Muscle layer of duodenum (tissue), 2 donors: ENCODE results near the gene LEPR.

Experiments
- H3K27ac ChIP-seq: one replicate; pipeline ENCODE4 v1.7.0; 2013; ENCODE audit warnings: mild to moderate bottlenecking, low read length
- H3K27me3 ChIP-seq: one replicate; pipeline ENCODE4 v1.7.0; 2013; ENCODE audit warnings: low read depth, mild to moderate bottlenecking, control low read depth, low read length
- H3K36me3 ChIP-seq, 2 donors: one replicate each; pipeline ENCODE4 v1.7.0; 2013; ENCODE audit warnings: low read length in 2 of 2, control low read depth in 1 of 2, mild to moderate bottlenecking in 1 of 2; ENCODE audit not compliant: insufficient read depth in 2 of 2, control insufficient read depth in 1 of 2
- H3K4me1 ChIP-seq, 2 donors: one replicate each; pipeline ENCODE4 v1.7.0; 2013; ENCODE audit warnings: low read length in 2 of 2, mild to moderate bottlenecking in 2 of 2, control low read depth in 1 of 2, moderate library complexity in 1 of 2; ENCODE audit not compliant: insufficient read depth in 2 of 2, control insufficient read depth in 1 of 2
- H3K4me3 ChIP-seq, 2 donors: one replicate each; pipeline ENCODE4 v1.7.0; 2013; ENCODE audit warnings: low read length in 2 of 2, low read depth in 1 of 2, mild to moderate bottlenecking in 1 of 2
- H3K9me3 ChIP-seq, 2 donors: one replicate each; pipeline ENCODE4 v1.7.0; 2013; ENCODE audit warnings: low read length in 2 of 2, control low read depth in 1 of 2, mild to moderate bottlenecking in 1 of 2; ENCODE audit not compliant: control insufficient read depth in 1 of 2
- donor health status: healthy.

The LEPR gene

DNA sequence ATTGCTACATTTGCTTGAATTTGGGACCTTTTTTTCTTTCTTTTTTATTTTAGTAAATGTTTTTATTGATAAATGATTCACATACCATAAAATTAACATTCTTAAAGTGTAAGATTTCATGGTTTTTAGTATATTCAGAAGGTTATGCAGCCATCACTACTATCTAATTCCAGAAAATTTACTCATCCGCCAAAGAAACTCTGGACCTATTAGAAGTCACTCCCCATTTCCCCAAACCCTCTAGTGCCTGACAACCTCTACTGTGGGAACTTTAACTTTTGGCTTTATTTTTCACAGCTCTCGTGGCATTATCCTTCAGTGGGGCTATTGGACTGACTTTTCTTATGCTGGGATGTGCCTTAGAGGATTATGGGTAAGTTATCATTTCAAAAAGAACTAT, 4.5 kb downstream of the LEPR start:
- Histone ChIP-seq H3K27me3 (no peaks in the 10 kb centered on the region), H3K4me3 (no peak overlapping the region), H3K27ac (no peak overlapping the region), H3K36me3 (peaks cover 22 to 26% of the 10 kb centered on the region in 2 donors), H3K4me1 (peaks cover 0 to 13% of the 10 kb centered on the region in 2 donors), H3K9me3 (no peaks in the 10 kb centered on the region)

DNA sequence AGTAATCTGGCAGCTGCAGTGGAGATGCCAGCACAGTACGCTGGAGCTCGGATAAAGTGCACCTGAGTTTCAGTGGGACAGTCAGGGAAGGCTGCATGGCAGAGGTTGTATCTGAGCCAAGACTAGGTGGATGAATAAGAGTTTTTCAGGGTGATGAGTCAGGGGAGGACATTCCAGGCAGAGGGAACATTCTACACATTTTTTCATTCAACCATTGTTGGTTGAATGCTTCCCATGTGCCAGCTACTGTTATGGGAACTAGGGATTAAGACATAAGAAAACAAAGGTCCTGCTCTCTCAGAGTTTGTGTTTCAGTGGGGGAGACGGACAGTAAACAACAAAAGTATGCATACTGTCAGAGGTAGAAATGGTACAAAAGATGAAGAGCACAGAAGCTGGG, 5.2 kb downstream of the LEPR start:
- Histone ChIP-seq H3K4me1 (peaks cover 0 to 13% of the 10 kb centered on the region in 2 donors), H3K27me3 (no peaks in the 10 kb centered on the region), H3K36me3 (peaks cover 29 to 31% of the 10 kb centered on the region in 2 donors), H3K4me3 (no peak overlapping the region), H3K27ac (no peak overlapping the region), H3K9me3 (no peaks in the 10 kb centered on the region)

- no peaks in the 10 kb centered on the region for H3K27me3 ChIP-seq
- H3K4me1 ChIP-seq, result no peaks in the 10 kb centered on the region
- H3K27ac ChIP-seq, result peak overlapping the region; percentile 47
- peaks cover 41 to 43% of the 10 kb centered on the region in 2 donors for H3K36me3 ChIP-seq
- H3K9me3 ChIP-seq, result no peaks in the 10 kb centered on the region
- no peak overlapping the region for H3K4me3 ChIP-seq
These were observed 8.6 kb downstream of the LEPR start for GRCh38 chr1:65429078-65429477.

DNA sequence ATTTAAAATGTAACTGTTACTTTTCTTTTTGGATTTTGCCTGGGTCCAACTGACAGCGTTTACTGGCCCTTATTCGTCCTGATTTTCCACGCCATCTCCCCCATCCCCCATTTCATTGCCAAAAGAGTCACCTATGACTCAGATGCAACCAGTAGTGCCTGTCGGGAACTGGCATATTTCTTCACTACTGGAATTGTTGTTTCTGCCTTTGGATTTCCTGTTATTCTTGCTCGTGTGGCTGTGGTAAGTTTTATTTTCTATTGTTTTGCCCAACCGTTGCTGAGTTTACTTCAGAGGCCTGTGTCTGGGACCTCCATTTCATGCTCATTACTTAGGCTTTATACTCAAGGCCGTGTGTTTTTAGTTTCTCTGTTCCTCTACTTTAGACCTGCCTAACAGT, 9.3 kb downstream of the LEPR start:
- Histone ChIP-seq H3K27me3 (no peaks in the 10 kb centered on the region), H3K36me3 (peaks cover 45 to 47% of the 10 kb centered on the region in 2 donors), H3K4me1 (no peaks in the 10 kb centered on the region), H3K4me3 (no peak overlapping the region), H3K27ac (peak overlapping the region; percentile 61), H3K9me3 (no peaks in the 10 kb centered on the region)

GRCh38 chr1:65431111-65431705, 10.7 kb downstream of the LEPR start:
- H3K4me1 ChIP-seq, result peaks cover 0 to 8% of the 10 kb centered on the region in 2 donors
- H3K27ac ChIP-seq, result no peak overlapping the region
- H3K9me3 ChIP-seq, result no peaks in the 10 kb centered on the region
- H3K4me3 ChIP-seq, result no peak overlapping the region
- peaks cover 34 to 38% of the 10 kb centered on the region in 2 donors for H3K36me3 ChIP-seq
- no peaks in the 10 kb centered on the region for H3K27me3 ChIP-seq

- Histone ChIP-seq H3K36me3 (peaks cover 27 to 32% of the 10 kb centered on the region in 2 donors), H3K4me3 (no peak overlapping the region), H3K4me1 (peaks cover 0 to 11% of the 10 kb centered on the region in 2 donors), H3K27me3 (no peaks in the 10 kb centered on the region), H3K9me3 (no peaks in the 10 kb centered on the region), H3K27ac (no peak overlapping the region)
These were observed 12.4 kb downstream of the LEPR start for GRCh38 chr1:65432918-65433317.

DNA sequence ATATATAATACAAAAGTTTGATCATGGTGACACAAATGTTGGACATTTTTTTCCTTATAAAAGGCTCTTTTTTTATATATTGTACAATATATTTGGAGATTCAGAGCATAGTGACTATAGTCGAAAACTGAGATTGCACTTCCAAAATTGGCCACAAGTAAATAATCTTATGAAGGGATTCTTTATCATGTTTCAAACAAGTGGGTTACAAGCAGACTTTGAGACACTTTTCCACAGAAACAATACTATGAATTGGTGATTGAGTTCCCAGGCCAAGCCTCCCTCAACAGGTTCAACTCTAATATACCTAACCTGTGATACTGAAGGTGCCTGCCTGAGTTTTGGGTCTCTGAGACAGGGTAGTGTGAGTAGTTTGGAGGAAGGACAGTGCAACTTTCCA, 13.8 kb downstream of the LEPR start:
- no peaks in the 10 kb centered on the region for H3K27me3 ChIP-seq
- H3K36me3 ChIP-seq, result peaks cover 27 to 32% of the 10 kb centered on the region in 2 donors
- no peak overlapping the region for H3K27ac ChIP-seq
- no peak overlapping the region for H3K4me3 ChIP-seq
- peaks cover 0 to 11% of the 10 kb centered on the region in 2 donors for H3K4me1 ChIP-seq
- no peaks in the 10 kb centered on the region for H3K9me3 ChIP-seq

DNA sequence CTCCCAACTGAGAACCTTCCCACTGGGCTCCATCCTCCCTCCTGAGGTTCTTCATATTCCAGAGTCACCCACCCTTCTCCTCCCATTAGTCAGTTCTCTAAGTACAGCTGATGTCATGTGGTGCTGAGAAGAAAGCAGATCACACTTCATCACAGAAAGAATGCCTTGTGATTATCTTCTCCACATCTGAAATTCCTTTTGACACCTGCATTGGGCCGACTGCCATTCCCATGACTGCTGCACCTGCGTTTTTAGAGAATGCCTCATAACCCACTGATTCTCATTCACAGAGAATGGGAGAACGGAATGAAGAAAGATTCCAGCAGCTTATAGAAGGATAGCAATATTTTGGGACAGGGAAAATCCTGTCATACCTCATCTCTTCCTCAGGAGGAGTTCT, 14.3 kb downstream of the LEPR start:
- H3K4me1 ChIP-seq, result peaks cover 0 to 11% of the 10 kb centered on the region in 2 donors
- H3K4me3 ChIP-seq, result no peak overlapping the region
- H3K27ac ChIP-seq, result no peak overlapping the region

GRCh38 chr1:65435987-65436386, 15.5 kb downstream of the LEPR start:
- Histone ChIP-seq H3K36me3 (peaks cover 14 to 20% of the 10 kb centered on the region in 2 donors), H3K9me3 (no peaks in the 10 kb centered on the region), H3K27ac (no peak overlapping the region), H3K4me3 (no peak overlapping the region), H3K27me3 (no peaks in the 10 kb centered on the region), H3K4me1 (peaks cover 0 to 11% of the 10 kb centered on the region in 2 donors)

More for the DNA sequence above, 14.3 kb downstream of the LEPR start:
- Histone ChIP-seq H3K36me3 (peaks cover 26 to 32% of the 10 kb centered on the region in 2 donors), H3K9me3 (no peaks in the 10 kb centered on the region), H3K27me3 (no peaks in the 10 kb centered on the region)

DNA sequence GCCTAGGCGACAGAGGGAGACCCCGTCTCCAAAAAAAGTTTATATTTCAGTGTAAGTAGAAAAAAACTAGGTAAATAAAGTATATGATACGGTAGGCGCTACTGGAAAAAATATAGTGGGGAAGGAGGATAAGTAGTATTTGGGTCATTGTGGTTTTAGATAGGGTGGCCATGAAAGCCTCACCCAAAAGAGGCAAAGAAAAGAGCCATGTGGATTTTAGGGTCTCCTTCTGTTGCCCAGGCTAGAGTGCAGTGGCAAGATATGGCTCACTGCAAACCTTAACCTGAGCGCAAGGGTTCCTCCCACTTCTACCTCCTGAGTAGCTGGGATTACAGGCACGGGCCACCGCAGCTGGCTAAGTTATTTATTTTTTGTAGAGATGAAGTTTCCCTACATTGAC, 17.1 kb downstream of the LEPR start:
- Histone ChIP-seq H3K27ac (no peak overlapping the region), H3K4me3 (no peak overlapping the region), H3K27me3 (no peaks in the 10 kb centered on the region), H3K36me3 (peaks cover 11 to 13% of the 10 kb centered on the region in 2 donors), H3K9me3 (no peaks in the 10 kb centered on the region), H3K4me1 (peaks cover 0 to 11% of the 10 kb centered on the region in 2 donors)

GRCh38 chr1:65440322-65440900, 19.9 kb downstream of the LEPR start:
- no peak overlapping the region for H3K4me3 ChIP-seq
- no peaks in the 10 kb centered on the region for H3K9me3 ChIP-seq
- no peaks in the 10 kb centered on the region for H3K27me3 ChIP-seq
- peaks cover 0 to 11% of the 10 kb centered on the region in 2 donors for H3K4me1 ChIP-seq
- no peaks in the 10 kb centered on the region for H3K36me3 ChIP-seq
- no peak overlapping the region for H3K27ac ChIP-seq

DNA sequence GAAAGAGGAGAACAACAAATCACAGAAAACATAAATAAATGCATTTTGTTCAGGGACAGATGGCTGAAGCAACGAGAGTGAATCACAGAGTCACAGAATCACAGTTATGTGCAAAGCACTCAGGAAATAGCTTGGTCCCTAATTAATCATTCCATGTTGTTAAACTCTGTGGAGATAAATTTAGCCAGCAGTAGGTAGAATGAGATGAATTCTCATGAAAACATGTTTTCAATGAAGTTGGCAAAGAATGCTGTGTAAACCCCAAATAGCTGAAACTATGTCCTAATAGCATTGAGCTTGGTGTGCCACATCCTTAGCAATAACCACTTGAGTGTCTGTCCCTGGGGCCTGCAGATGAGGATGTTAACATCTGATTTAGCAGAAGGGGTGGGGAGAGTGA, 20.4 kb downstream of the LEPR start:
- H3K27me3 ChIP-seq, result no peaks in the 10 kb centered on the region
- H3K27ac ChIP-seq, result no peak overlapping the region
- no peaks in the 10 kb centered on the region for H3K36me3 ChIP-seq
- H3K9me3 ChIP-seq, result no peaks in the 10 kb centered on the region
- H3K4me3 ChIP-seq, result no peak overlapping the region
- H3K4me1 ChIP-seq, result peaks cover 0 to 6% of the 10 kb centered on the region in 2 donors
